Right lobe of liver (tissue), 4 donors: ENCODE measurements around the gene GPS2.

Experiments used
- POLR2A ChIP-seq: fragments of 450-650 bp; IDR thresholded peaks from one replicate; pipeline ENCODE4 v1.6.1; 2017; ENCODE audit warnings: antibody characterized with exemption, mild to moderate bottlenecking
- TF ChIP-seq, protein P1 (sequence below), 4 donors: fragments of 200-600 bp in 3 of 4; fragments of 450-650 bp in 1 of 4; IDR thresholded peaks; one replicate each; pipeline versions ENCODE4 v1.5.1 to v1.8.0; 2016 to 2022; ENCODE audit warnings: antibody characterized with exemption in 4 of 4, mild to moderate bottlenecking in 2 of 4
- donor health status: DM: no; HTN: no; CAD: no.
- donor health status: DM: no; HTN: no; CAD: no.
- donor health status: DM: no; HTN: yes; CAD: no.

GRCh38 chr17:7340179-7340578 lies 25.0 kb upstream of the GPS2 start:
- TF ChIP-seq, protein P1, sequence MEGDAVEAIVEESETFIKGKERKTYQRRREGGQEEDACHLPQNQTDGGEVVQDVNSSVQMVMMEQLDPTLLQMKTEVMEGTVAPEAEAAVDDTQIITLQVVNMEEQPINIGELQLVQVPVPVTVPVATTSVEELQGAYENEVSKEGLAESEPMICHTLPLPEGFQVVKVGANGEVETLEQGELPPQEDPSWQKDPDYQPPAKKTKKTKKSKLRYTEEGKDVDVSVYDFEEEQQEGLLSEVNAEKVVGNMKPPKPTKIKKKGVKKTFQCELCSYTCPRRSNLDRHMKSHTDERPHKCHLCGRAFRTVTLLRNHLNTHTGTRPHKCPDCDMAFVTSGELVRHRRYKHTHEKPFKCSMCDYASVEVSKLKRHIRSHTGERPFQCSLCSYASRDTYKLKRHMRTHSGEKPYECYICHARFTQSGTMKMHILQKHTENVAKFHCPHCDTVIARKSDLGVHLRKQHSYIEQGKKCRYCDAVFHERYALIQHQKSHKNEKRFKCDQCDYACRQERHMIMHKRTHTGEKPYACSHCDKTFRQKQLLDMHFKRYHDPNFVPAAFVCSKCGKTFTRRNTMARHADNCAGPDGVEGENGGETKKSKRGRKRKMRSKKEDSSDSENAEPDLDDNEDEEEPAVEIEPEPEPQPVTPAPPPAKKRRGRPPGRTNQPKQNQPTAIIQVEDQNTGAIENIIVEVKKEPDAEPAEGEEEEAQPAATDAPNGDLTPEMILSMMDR (IDR thresholded peaks at IDR 0.05), result no peak
- no peak for TF ChIP-seq POLR2A
